Activated CD8-positive, alpha-beta memory T cell treated with anti-CD3 and anti-CD28 coated beads for 1 hour (primary cell): Measurements from ENCODE around the gene KCNE1.
"Not testable (repeated sequence)": the region's sequence is repeated elsewhere in the genome, so short reads cannot be mapped to it uniquely, and the experiment has no call there.

Experiments used
- DNase-seq, 2 donors: peaks; one replicate each; pipeline ENCODE4 v3.0.0-alpha.2; 2020; ENCODE audit warnings: low read depth in 1 of 2; ENCODE audit errors: extremely low read depth in 1 of 2

Gene KCNE1

GRCh38 chr21:34428441-34428840 is 83.6 kb downstream of the KCNE1 start:
- DNase-seq: not testable (repeated sequence)

DNA sequence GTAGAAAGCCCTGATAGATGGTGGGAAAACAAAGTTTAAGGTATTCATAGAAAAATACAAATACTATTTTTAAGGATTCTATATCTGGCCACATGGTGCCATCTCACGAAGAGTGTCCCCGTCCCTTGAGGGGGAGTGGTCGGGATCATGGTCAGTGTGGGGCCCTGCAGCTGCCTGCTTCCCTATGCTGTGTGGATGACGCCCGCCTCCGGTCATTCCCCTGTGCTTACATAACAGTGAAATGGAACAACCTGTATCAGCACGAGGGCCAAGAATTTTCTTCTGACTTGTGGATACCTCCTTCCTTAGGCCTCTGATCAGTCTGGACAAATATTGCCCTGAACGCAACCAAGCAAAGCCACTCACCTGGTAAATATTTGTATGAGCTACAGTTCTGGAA is 84.7 kb downstream of the KCNE1 start:
- not testable (repeated sequence) for DNase-seq

GRCh38 chr21:34423805-34424204 is 88.2 kb downstream of the KCNE1 start, which contains the start of gene SMIM34:
SMIM34 (minus strand) TSS chr21:34423951; CDS start chr21:34423839, 112 bp downstream.
- DNase-seq: not testable (repeated sequence)

GRCh38 chr21:34417448-34418077 is 94.4 kb downstream of the KCNE1 start:
- DNase-seq: not testable (repeated sequence)

DNA sequence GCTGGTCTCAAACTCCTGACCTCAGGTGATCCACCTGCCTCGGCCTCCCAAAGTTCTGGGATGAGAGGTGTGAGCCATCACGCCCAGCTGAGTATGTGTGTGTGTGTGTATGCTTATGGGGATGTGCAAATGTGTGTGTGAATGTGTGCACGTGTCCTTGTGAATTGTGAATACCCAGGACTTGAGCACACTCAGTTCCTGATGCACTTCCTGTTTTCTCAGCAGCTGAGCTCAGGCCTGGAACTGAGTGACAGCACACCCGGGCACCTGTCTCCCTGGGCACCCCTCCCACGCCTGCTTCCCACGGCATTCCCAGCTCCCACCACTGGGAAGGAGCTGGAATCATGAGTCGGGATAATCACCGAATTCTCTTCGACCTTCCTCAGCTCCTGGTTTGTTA is 104.7 kb downstream of the KCNE1 start:
- not testable (repeated sequence) for DNase-seq

- not testable (repeated sequence) for DNase-seq
These were observed 105.3 kb downstream of the KCNE1 start for GRCh38 chr21:34406676-34407075.

DNA sequence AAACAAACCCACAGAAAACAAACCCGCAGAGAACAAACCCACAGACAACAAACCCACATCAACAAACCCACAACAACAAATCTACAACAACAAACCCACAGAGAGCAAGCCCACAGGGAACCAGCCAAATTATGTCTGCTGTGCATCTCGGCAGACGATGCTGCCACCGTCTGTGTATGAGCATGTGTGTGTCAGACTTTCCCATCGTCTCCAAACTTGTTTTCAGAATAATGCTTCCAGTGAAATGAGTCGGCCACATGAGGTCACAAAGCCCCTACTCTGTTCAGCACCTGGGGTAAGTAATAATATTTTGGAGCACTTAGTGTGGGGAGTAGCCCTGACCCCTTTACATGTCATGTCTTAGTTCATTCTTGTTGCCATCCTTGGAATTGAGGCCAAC is 105.9 kb downstream of the KCNE1 start:
- not testable (repeated sequence) for DNase-seq

GRCh38 chr21:34405686-34406085 is 106.3 kb downstream of the KCNE1 start:
- DNase-seq: not testable (repeated sequence)

- DNase-seq: not testable (repeated sequence)
These were observed 107.3 kb downstream of the KCNE1 start for GRCh38 chr21:34404742-34405141.

GRCh38 chr21:34400522-34400921 is 111.5 kb downstream of the KCNE1 start:
- not testable (repeated sequence) for DNase-seq
